GM21390 (cell line): ENCODE results near the gene SLC25A22.

ENCODE experiments used
- ATAC-seq: cut with Tn5 transposase; IDR thresholded peaks from one replicate; pipeline ENCODE4 v1.9.1; 2021; ENCODE audit not compliant: unreplicated experiment

The SLC25A22 gene

GRCh38 chr11:834371-835316, 36.6 kb upstream of the SLC25A22 start:
- no peak for ATAC-seq

GRCh38 chr11:833849-834311, 35.8 kb upstream of the SLC25A22 start:
- ATAC-seq = no peak

DNA sequence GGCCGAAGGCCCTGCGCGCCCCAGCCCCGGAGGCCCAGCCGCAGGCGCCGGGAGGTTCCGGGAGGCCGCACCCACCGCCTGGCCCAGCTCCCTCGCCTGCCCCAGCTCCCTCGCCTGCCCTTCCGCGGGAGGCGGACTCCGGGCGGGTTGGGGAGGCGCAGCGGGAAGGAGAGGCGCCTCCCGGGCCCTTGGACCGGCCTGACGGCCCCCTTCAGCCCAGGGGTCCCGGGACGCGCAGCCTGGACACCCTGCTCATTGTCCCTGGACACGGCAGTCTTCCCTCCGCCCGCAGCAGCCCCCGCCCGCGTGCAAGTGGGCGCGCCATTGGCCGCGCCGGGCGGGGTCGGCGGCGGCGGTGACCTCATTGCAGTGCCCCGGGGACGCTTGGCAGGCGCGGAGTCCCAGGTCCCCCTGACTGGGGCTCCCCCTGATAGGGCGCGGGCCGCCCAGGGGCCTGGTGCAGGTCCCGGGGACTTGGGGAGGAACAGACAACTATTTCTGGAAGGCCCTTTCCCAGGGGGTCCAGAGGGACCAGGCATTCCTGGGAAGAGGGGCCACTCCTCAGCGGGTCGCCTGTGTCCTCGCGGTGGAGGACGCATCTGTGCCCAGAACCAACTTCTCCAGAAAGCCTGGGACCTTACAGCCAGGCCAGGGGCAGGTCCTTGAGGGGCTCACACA, 35.2 kb upstream of the SLC25A22 start:
- ATAC-seq = no peak

GRCh38 chr11:832529-833113, 34.5 kb upstream of the SLC25A22 start, which contains the start of gene CD151:
Gene CD151, plus strand, starts transcription at chr11:832952. Its CDS starts 3,118 bp downstream, at chr11:836070.
- no peak for ATAC-seq

DNA sequence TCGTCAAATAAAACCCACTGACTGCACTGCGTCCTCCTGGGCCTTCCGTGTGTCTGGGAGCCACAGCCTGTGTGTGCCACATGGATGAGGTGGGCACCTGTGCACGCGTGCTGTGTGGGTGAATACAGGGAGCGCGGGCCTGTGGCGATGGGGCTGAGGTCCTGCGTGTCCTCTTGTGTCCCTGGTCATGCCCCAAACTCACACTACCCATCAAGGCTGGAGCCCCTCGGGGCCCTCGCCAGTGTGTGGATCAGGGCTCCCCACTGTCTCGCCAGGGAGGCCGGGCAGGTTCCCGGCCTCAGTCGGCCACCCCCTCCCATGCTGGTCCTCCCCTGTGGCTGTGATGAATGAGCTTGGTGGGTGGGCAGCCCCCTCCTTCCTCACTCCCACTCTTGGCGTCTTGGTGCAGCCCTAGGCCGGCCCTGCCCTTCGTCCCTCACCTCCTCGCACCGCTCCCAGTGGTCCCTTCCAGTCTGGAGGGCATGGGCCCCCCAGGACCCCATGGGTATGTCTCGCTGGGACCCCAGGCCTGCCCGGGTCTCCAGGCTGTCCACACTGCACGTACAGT, 34.0 kb upstream of the SLC25A22 start:
- no peak for ATAC-seq

GRCh38 chr11:831118-831864, 33.2 kb upstream of the SLC25A22 start:
- ATAC-seq = no peak

DNA sequence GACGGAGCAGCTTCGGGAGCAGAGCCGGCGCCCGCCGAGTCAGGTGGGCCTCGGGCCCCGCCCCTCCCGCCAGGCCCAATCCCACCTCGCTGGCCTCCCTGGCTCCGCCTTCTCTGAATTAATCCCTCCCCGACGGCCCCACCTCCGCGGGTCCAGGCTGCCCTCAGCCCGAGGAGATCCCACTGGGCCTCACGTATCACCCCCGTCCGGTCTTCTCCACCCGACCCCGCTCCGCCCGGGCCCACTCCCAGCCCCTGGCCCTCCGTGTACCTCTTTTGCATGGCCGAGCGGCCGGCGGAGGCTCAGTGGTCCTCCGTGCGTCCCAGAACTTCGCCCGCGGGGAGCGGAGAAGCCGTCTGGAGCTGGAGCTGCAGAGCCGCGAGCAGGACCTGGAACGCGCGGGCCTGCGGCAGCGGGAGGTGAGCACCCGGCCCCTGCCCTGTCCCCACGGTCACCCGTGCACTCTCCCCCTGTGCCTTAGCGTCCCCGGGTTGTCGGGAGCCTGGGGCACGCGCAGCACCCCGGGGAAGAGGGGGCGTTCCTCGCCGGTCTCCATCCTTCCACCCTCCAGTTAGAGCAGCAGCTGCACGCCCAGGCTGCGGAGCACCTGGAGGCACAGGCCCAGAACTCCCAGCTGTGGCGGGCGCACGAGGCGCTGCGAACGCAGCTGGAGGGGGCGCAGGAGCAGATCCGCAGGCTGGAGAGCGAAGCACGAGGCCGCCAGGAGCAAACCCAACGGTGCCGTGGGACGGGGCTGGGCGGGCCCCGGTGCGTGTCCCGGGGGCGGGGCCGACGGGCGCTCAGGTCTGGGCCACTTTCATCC, 32.4 kb upstream of the SLC25A22 start:
- no peak for ATAC-seq

- no peak for ATAC-seq
Measured at GRCh38 chr11:829847-830294, 31.8 kb upstream of the SLC25A22 start.

DNA sequence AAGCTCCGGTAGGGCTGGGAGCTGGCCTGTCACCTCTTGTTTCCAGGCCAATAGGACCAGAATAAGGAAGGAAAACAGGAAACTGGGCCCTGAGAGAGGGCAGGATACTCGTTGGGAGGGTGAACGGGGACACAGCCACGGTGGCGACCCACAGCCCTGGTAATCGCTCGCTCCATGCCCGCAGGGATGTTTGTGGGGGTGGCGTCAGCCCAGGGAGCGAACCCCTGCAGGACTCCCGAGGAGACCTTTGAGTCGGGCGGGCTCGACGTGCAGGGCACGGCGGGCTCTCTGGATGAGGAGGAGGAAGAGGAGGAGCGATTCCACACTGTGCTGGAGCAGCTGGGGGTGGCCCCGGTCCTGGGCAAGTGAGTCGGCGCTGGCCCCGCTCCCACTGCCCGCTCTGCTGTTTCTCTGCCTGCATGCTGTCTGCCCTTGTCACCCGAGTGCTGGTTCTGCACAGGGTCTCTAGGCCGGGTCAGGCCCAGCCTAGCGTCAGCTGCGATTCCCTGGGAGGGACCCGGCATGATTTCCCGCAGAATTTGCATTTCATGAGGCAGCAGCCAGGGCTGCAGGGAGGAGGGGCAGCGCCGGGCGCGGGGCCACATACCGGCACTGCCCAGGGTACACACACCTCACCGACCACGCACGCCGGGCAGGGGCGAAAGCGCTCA, 31.2 kb upstream of the SLC25A22 start:
- ATAC-seq = no peak

DNA sequence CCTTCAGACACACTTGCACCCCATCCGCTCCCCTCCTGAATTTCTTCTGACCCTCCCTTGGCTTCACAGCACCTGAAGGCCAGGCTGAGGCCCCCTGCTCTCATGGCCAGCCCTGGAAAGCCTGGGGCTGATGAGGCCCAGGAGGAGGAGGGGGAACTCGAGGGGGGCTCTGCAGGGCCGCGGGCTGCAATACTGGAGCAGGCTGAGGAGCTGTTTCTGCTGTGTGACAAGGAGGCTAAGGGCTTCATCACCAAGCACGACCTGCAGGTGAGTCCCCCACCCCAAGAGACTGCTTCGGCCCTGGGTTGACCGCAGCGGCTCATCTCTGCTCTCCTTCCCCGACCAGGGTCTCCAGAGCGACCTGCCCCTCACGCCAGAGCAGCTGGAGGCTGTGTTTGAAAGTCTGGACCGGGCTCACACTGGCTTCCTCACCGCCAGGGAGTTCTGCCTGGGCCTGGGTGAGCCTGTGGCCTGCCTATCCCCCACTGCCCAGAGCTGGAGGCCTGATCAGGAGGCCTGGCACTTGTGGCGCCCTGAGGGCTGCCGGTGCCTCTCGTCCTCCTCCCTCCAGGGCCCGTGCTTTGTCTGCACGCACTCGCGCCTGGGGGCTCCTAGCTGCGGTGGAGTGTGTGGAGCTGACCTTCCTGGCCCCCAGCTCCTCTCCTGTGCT, 30.6 kb upstream of the SLC25A22 start:
- ATAC-seq = no peak

GRCh38 chr11:827897-828192, 29.8 kb upstream of the SLC25A22 start, which contains the start of gene CRACR2B:
Gene CRACR2B, plus strand, starts transcription at chr11:827919. Its CDS starts 689 bp downstream, at chr11:828608.
- ATAC-seq = no peak

GRCh38 chr11:827146-827896, 29.2 kb upstream of the SLC25A22 start:
- peak; percentile 37 for ATAC-seq

- ATAC-seq = peak; percentile 3
Measured at GRCh38 chr11:826836-827145, 28.7 kb upstream of the SLC25A22 start.

DNA sequence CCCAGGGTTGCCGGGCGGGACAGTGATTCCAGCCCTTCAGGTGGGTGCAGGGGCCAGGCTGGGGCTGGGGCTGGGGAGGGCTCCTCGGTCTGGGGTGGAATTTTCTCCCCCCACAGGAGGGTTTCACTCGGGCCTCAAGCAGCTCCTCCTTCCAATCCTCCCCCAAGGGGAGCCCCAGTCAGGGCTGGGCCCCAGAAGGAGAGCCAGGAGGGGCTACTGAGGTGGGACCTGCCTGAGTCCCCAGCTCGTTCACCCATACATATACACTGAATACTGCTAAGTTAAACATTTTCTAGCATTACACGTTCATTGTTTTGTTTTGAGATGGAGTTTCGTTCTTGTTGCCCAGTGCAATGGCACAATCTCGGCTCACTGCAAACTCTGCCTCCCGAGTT, 28.1 kb upstream of the SLC25A22 start:
- no peak for ATAC-seq

DNA sequence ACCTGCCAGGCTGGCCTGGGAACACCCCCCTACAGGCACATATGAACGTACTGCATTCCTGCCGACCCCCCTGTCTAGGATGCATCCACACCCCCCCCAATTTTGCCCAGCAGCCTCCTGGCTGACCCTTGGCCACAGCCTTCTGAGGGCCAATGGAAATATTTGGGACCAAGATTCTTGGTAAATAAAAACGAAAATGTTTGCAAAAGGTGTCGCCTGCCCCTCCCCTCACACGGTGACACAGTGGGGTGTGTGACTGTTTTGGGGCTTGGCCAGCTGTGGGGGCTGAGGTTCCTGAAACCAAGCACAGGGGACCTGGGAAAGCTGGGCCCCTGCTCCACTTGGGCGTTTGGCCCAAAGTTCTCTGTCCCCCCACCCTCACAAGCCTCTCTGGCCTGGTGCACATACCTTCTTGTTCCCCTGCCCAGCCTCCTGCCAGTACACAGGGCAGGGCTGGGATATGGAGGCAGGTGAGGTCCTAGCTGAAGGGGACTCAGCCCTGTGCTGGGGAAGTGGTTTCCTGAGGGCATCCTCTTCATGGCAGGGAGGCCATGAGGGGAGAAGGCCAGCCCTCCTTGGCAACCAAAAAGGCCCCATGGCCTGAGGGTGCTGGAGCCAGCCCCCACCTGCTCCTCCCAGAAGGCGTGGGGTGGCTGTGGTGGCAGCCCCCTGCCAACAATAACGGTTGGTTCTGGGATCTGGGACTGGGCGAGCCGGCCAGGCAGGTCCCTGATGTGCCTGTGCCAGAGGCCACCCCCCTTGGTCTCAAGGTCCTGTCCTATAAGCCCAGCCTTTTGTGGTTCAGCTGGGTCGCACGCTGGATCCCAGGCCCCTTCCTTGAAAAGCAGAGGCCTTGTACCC, 27.5 kb upstream of the SLC25A22 start:
- ATAC-seq = no peak

- ATAC-seq = no peak
Measured at GRCh38 chr11:824942-825341, 26.9 kb upstream of the SLC25A22 start.

- no peak for ATAC-seq
Measured at GRCh38 chr11:824292-824880, 26.3 kb upstream of the SLC25A22 start.
